Amniotic stem cell (primary cell): Measurements from ENCODE around the gene SLX9.

Experiments used
- DNase-seq: peaks from one replicate; lab custom pipeline; 2025; lab: John Stamatoyannopoulos, UW

Gene SLX9

GRCh38 chr21:45003331-45004058 is 63.7 kb downstream of the SLX9 start:
- no peak for DNase-seq

DNA sequence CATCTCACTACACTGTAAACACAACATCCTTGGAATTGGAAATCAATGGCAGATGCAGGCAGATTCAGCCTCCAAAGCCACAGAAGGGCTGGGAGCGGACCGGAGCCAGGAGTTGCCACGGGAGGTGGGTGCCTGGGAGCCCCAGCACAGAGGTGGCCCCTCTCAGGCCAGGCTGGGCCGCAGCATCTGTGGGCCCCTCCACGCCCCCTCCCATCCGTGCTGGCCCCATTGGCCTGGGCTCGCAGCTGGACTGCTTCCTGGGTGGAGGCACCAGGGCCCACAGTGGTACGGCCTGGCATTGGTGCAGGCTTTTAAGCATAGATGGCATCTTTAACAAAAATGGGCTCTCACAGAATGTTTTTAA is 64.2 kb downstream of the SLX9 start:
- no peak for DNase-seq

DNA sequence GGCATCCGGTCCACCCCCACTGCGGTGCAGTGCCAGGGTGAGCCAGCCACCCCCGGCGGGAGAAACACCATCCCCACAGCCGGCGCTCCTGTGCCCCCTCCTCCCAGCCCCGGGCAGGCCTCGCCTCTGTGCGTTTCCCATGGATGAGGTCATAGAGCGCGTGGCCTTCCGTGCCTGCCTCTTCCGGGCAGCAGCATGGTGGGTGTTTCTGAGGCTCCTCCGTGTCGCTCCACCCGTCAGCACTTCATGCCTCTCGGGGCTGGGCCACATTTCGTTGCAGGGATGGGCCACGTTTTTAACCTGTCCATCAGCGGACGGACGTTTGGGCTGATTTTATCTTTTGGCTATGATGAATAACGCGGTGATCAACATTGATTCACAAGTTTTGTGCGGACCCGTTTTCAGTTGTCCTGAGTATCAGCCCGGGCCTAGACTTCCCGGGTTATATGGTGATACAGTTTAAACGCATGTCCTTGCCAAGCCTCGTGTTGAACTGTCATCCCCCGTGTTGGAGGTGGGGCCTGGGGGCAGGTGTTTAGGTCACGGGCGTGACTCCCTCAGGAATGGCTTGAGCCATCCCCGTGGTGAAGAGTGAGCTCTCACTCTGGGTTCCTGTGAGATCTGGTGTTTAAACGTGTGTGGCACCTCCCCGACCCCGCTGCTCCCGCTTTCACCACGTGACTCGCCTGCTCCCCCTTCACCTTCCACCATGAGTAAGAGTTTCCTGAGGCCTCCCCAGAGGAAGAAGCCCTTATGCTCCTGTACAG is 64.8 kb downstream of the SLX9 start:
- no peak for DNase-seq

DNA sequence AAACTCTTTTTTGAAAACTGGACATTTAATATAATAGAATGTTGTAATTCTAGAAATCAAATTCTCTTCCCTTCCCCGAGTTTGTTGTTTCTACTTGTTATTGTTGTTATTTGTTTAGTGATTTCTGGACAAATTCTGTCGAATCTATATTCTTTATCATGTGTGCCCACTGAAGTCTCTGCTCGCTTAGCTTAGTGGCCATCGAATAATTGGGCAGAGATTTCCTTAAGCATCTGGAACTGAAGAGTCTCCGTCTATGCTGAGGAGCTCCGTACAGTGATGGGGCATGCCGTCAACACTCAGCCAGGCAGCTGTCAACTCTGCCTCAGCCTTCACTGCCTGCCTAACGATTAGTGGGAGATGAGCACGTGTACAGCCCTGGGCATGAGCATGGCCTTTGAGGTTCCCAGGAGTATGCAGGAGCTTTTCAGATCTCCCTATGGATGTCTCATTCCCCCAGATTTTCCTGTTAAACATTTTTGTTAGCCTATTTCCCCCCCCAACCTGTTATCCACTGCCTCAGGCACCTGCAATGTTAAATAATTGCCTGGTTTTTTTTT is 66.8 kb downstream of the SLX9 start:
- DNase-seq: no peak

DNA sequence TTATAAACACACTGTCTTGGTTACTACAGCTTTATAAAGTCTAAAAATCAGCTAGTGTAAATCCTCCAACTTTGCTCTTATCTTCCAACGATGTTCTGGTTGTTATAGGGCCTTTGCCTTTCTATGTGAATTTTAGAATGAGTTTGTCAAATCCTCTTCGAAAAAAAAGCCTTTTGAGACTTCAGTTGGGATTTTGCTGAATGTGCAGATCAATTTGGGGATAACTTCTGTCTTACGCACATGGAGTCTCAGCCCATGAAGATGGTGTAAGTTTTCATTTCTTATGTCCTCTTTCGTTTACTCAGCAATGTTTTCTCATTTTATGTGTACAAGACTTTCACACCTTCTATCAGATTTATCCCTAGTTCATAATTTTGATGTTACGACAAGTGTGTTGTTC is 69.8 kb downstream of the SLX9 start:
- DNase-seq: no peak

GRCh38 chr21:45010096-45010495 is 70.3 kb downstream of the SLX9 start:
- DNase-seq: no peak

DNA sequence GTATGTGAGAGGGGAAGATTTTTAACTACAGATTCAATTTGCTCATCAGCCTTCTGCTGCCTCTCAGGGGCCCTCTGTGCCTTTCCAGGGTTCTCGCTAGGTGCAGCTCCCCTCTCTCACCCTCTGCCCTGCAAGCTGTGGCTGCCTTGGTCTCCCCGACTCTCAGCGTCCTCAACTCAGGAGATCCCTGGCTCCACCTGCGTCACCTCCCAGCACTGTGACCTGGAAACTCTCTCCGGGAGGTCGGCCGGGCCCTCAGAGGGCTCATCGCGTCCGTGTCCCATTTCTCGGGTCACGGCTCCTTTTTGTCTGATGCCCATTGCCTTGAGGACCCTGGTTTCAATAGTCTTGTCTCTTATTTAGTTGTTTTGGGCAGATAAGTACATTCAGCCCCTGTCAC is 71.0 kb downstream of the SLX9 start:
- no peak for DNase-seq

GRCh38 chr21:45011426-45011825 is 71.6 kb downstream of the SLX9 start:
- DNase-seq: no peak

DNA sequence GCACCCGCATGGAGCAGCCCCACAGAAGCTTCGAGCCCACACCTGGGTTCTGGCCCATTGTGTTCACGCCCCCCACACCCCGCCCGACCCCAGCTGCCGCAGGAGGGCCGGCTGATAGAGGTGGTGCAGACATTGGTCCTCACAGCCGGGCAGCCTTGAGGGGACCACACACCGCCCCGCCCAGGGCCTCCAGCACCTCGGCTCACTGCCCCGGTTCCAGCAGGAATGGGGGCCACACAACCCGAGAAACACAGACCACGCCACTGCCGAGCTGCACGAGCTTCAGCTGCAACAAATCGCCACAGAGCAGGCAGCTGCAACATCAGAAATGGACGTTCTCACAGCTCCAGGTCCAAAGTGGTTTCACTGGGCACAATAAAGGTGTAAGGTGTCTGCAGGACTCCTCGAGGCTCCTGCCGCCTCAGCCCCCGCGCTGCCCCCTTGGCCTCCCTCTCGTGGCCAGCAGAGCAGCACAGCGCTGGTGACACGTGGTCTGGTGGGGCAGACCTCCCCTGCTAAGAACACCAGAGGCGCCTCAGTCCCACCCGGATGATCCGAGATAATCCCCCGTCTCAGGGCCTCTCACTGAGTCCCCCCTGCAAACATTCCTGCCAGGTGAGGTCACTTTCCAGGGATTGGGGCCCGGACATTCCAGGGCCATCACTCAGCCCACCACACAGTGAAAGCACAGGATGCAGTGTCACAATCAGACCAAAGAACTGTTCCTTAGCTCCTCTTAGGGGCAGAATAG is 72.3 kb downstream of the SLX9 start:
- DNase-seq: peak; percentile 74

DNA sequence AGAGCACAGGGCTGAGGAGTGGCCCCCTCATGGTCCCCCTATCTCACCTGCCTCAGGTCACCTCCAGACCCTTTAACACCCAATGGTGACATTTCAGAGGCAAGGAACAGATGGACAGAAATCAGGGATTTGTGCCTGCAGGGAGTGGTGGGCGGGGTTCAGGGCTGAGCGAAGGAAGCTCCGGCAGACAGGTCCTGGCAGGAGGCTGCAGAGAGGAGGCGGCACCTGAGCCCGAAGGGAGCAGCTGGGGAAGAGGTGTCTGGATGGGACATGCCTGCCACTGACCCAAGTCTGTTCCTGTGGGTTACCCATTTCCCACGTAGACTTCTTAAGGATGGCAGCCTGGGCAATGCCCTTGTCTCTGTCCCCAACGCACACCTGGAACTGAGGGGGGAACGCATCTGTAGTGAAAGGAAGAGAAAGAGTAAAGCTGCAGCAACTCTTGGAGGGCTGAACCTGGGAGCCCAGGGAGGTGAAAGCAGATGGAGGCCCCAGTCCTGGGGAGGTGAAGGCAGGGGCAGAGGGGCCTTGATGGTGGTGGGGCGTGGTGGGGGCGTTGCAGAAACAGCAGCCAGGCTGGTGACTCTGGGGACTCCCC is 72.9 kb downstream of the SLX9 start:
- DNase-seq: no peak

GRCh38 chr21:45013260-45013841 is 73.5 kb downstream of the SLX9 start:
- DNase-seq: no peak

GRCh38 chr21:45014747-45015468 is 75.1 kb downstream of the SLX9 start:
- no peak for DNase-seq

DNA sequence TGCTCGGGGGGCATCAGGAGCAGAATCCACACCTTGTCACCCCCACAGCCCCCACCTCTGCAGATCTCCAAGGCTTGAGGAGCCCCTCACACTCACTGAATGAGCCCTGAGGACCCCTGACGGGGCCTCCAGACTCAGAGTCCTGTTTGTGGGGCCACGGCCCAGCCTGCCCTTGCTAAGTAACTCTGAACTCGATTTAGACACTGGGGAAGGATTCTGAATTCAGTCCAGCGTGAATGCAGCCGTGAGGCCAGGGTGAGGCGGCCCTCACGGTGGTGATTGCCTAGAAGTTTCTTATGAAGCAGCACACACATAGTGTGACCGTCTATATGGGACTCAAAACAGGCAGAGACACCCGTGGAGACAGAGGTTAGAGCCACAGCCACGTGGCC is 75.6 kb downstream of the SLX9 start:
- DNase-seq: no peak

GRCh38 chr21:45016031-45016405 is 76.2 kb downstream of the SLX9 start:
- DNase-seq: no peak

- DNase-seq: no peak
These were observed 76.7 kb downstream of the SLX9 start for GRCh38 chr21:45016406-45017038.

GRCh38 chr21:45017039-45017960 is 77.5 kb downstream of the SLX9 start:
- no peak for DNase-seq

GRCh38 chr21:45018131-45019075 is 78.6 kb downstream of the SLX9 start:
- DNase-seq: no peak

GRCh38 chr21:45019076-45019886 is 79.5 kb downstream of the SLX9 start:
- no peak for DNase-seq
